Astrocyte (in vitro differentiated cells and primary cell): ENCODE data around the gene KIRREL3.

Experiments
- CTCF ChIP-seq: IDR thresholded peaks from 2 replicates; pipeline ENCODE4 v1.5.1; 2011; ENCODE audit warnings: low read depth, mild to moderate bottlenecking, inconsistent platforms, low read length, moderate library complexity; ENCODE audit not compliant: insufficient read depth
- EZH2 ChIP-seq: IDR thresholded peaks from 2 replicates; pipeline ENCODE4 v1.6.1; 2012; ENCODE audit warnings: mild to moderate bottlenecking, low read length, inconsistent platforms; ENCODE audit not compliant: insufficient read depth

- TF ChIP-seq EZH2: no peak
- no peak for TF ChIP-seq CTCF
These were observed 116.4 kb downstream of the KIRREL3 start for GRCh38 chr11:126884192-126884591.
